Ishikawa (cell line): ENCODE data around the gene ZNF165.

Experiments used
- CEBPB ChIP-seq: IDR thresholded peaks from 2 replicates; pipeline ENCODE4 v1.6.1; 2012
- CREB1 ChIP-seq: IDR thresholded peaks from 2 replicates; pipeline ENCODE4 v1.6.1; 2012; ENCODE audit warnings: low read depth
- EGR1 ChIP-seq: IDR thresholded peaks from 2 replicates; pipeline ENCODE4 v1.6.1; 2012
- EP300 ChIP-seq: IDR thresholded peaks from 2 replicates; pipeline ENCODE4 v1.6.1; 2012; ENCODE audit warnings: borderline replicate concordance
- FOXM1 ChIP-seq: IDR thresholded peaks from 2 replicates; pipeline ENCODE4 v1.6.1; 2012; ENCODE audit warnings: low read depth, borderline replicate concordance
- MAX ChIP-seq: IDR thresholded peaks from 2 replicates; pipeline ENCODE4 v1.6.1; 2012
- NFIC ChIP-seq: IDR thresholded peaks from 2 replicates; pipeline ENCODE4 v1.6.1; 2012
- RAD21 ChIP-seq: IDR thresholded peaks from 2 replicates; pipeline ENCODE4 v1.6.1; 2012; ENCODE audit warnings: low read depth
- TAF1 ChIP-seq: IDR thresholded peaks from 2 replicates; pipeline ENCODE4 v1.6.1; 2012; ENCODE audit warnings: low read depth, mild to moderate bottlenecking
- TCF12 ChIP-seq: IDR thresholded peaks from 2 replicates; pipeline ENCODE4 v1.6.1; 2012; ENCODE audit warnings: low read depth
- TEAD4 ChIP-seq: IDR thresholded peaks from 2 replicates; pipeline ENCODE4 v1.6.1; 2012
- YY1 ChIP-seq: IDR thresholded peaks from 2 replicates; pipeline ENCODE4 v1.6.1; 2012; ENCODE audit warnings: low read depth
- ZBTB7A ChIP-seq: IDR thresholded peaks from 2 replicates; pipeline ENCODE4 v1.6.1; 2012; ENCODE audit warnings: low read depth
- TF ChIP-seq, protein P1 (sequence below): IDR thresholded peaks from 2 replicates; pipeline ENCODE4 v1.6.1; 2012; ENCODE audit warnings: low read depth, mild to moderate bottlenecking
- TF ChIP-seq, protein P2 (sequence below): IDR thresholded peaks from 2 replicates; pipeline ENCODE4 v1.6.1; 2012

The ZNF165 gene

GRCh38 chr6:28118217-28118616, 37.8 kb downstream of the ZNF165 start:
- TF ChIP-seq MAX = no peak
- TF ChIP-seq RAD21 = no peak
- TF ChIP-seq YY1 = no peak
- TF ChIP-seq TAF1 = no peak
- no peak for TF ChIP-seq CREB1
- TF ChIP-seq TCF12 = no peak
- TF ChIP-seq TEAD4 = no peak
- TF ChIP-seq CEBPB = no peak
- TF ChIP-seq, protein P1, sequence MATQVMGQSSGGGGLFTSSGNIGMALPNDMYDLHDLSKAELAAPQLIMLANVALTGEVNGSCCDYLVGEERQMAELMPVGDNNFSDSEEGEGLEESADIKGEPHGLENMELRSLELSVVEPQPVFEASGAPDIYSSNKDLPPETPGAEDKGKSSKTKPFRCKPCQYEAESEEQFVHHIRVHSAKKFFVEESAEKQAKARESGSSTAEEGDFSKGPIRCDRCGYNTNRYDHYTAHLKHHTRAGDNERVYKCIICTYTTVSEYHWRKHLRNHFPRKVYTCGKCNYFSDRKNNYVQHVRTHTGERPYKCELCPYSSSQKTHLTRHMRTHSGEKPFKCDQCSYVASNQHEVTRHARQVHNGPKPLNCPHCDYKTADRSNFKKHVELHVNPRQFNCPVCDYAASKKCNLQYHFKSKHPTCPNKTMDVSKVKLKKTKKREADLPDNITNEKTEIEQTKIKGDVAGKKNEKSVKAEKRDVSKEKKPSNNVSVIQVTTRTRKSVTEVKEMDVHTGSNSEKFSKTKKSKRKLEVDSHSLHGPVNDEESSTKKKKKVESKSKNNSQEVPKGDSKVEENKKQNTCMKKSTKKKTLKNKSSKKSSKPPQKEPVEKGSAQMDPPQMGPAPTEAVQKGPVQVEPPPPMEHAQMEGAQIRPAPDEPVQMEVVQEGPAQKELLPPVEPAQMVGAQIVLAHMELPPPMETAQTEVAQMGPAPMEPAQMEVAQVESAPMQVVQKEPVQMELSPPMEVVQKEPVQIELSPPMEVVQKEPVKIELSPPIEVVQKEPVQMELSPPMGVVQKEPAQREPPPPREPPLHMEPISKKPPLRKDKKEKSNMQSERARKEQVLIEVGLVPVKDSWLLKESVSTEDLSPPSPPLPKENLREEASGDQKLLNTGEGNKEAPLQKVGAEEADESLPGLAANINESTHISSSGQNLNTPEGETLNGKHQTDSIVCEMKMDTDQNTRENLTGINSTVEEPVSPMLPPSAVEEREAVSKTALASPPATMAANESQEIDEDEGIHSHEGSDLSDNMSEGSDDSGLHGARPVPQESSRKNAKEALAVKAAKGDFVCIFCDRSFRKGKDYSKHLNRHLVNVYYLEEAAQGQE = no peak
- TF ChIP-seq, protein P2, sequence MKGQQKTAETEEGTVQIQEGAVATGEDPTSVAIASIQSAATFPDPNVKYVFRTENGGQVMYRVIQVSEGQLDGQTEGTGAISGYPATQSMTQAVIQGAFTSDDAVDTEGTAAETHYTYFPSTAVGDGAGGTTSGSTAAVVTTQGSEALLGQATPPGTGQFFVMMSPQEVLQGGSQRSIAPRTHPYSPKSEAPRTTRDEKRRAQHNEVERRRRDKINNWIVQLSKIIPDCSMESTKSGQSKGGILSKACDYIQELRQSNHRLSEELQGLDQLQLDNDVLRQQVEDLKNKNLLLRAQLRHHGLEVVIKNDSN = no peak
- no peak for TF ChIP-seq ZBTB7A
- no peak for TF ChIP-seq NFIC
- no peak for TF ChIP-seq FOXM1
- TF ChIP-seq EGR1 = no peak
- no peak for TF ChIP-seq EP300

- TF ChIP-seq EGR1 (no peak), CEBPB (no peak), RAD21 (no peak), NFIC (no peak)
These were observed 41.5 kb downstream of the ZNF165 start for GRCh38 chr6:28121876-28122275.

- TF ChIP-seq EP300 (0 out of 2 replicates have a peak, but pooled peaks have one; percentile 20), TAF1 (peak; percentile 86), CEBPB (peak; percentile 8; the same call in 1 of the 2 replicates), EGR1 (no peak), TCF12 (0 out of 2 replicates have a peak, but pooled peaks have one; percentile 22), TEAD4 (no peak), MAX (peak; percentile 49; the same call in 1 of the 2 replicates), ZBTB7A (no peak)
- TF ChIP-seq, protein P2 = no peak
These were observed 44.1 kb downstream of the ZNF165 start, which contains the start of gene ZSCAN16 for GRCh38 chr6:28124350-28124970. ZSCAN16 (plus strand) TSS chr6:28124609; CDS start chr6:28125444, 835 bp downstream.

DNA sequence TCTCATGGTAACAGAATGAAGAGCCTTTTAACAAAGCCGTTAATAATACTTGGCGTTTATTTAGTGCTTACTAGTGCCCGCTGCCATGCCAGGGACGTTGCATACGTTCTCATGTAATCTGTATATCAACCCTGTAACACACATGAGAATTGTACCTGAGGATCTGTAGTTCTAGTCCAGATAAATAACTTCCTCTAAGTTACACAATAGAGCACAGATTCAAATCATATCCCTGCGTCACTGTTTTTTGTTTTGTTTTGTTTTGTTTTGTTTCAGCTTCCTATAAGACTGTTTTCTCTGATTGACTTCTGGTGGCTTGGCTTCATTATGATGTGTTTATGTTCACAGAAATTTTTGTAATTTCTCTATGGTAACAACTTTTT, 44.6 kb downstream of the ZNF165 start:
- no peak for TF ChIP-seq TCF12
- no peak for TF ChIP-seq RAD21
- TF ChIP-seq MAX = no peak

DNA sequence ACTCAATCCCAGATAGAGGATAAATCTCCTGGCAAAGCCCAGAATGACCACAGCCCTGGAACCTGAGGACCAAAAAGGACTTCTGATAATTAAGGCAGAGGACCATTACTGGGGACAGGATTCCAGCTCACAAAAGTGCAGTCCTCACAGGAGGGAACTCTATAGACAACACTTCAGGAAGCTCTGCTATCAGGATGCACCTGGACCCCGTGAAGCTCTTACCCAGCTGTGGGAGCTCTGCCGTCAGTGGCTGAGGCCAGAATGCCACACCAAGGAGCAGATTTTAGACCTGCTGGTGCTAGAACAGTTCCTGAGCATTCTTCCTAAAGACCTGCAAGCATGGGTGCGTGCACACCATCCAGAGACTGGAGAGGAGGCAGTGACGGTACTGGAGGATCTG, 45.0 kb downstream of the ZNF165 start:
- TF ChIP-seq EGR1 (no peak), NFIC (no peak), CEBPB (no peak)
- TF ChIP-seq, protein P2 = no peak

GRCh38 chr6:28134015-28134414, 53.6 kb downstream of the ZNF165 start:
- peak; percentile 28; the same call in 1 of the 2 replicates for TF ChIP-seq RAD21
- no peak for TF ChIP-seq FOXM1

GRCh38 chr6:28134716-28135115, 54.3 kb downstream of the ZNF165 start:
- TF ChIP-seq TAF1 = no peak
- no peak for TF ChIP-seq TEAD4
- no peak for TF ChIP-seq FOXM1
- TF ChIP-seq YY1 = no peak
- TF ChIP-seq, protein P2 = no peak
- no peak for TF ChIP-seq TCF12
- TF ChIP-seq EP300 = no peak
- no peak for TF ChIP-seq CEBPB
- TF ChIP-seq ZBTB7A = no peak
- TF ChIP-seq NFIC = no peak
- TF ChIP-seq EGR1 = no peak
- no peak for TF ChIP-seq MAX
- TF ChIP-seq, protein P1 = no peak
- no peak for TF ChIP-seq RAD21
- no peak for TF ChIP-seq CREB1
